H1 (cell line): ENCODE measurements around the gene TMEM134. TPM values are rescaled to one million over a fixed set of nuclear protein-coding genes. Genes with fewer than 3 reads are reported as not detected.

ENCODE experiments used
- JUN ChIP-seq: IDR thresholded peaks from 2 replicates; pipeline ENCODE4 v1.6.1; 2011; ENCODE audit warnings: low read depth, mild to moderate bottlenecking, improper control_type of control experiment, low read length
- polyA plus RNA-seq, 7 experiments: library from polyadenylated mRNA; depleted of rRNA in 3 of 7; stranded (reverse) in 5 of 7; unstranded in 2 of 7; fragments of >200 nt in 5 of 7; fragments of 200-250 nt in 2 of 7; gene quantifications; 1 replicate in 5 of 7; 2 replicates in 1 of 7; 4 replicates in 1 of 7; pipeline versions ENCODE4 v1.2.1 to v1.2.3, GENCODE V29; 2011 to 2013; ENCODE audit warnings: missing spikeins in 2 of 7, mixed read lengths in 2 of 7
- total RNA-seq: library from RNA; stranded (reverse); fragmentation: NEBNext Ultra II Directional; extraction: Animal tissue kit (Norgen Biotek cat#: 25700); gene quantifications from 2 replicates; pipeline ENCODE4 v1.2.1, GENCODE V29; 2021

The TMEM134 gene
- total and polyA plus RNA-seq, 2 of the 8 experiments (the other 6 are each of a cell fraction or from before 2014, with no cell fraction given): 32.4 to 229 TPM

DNA sequence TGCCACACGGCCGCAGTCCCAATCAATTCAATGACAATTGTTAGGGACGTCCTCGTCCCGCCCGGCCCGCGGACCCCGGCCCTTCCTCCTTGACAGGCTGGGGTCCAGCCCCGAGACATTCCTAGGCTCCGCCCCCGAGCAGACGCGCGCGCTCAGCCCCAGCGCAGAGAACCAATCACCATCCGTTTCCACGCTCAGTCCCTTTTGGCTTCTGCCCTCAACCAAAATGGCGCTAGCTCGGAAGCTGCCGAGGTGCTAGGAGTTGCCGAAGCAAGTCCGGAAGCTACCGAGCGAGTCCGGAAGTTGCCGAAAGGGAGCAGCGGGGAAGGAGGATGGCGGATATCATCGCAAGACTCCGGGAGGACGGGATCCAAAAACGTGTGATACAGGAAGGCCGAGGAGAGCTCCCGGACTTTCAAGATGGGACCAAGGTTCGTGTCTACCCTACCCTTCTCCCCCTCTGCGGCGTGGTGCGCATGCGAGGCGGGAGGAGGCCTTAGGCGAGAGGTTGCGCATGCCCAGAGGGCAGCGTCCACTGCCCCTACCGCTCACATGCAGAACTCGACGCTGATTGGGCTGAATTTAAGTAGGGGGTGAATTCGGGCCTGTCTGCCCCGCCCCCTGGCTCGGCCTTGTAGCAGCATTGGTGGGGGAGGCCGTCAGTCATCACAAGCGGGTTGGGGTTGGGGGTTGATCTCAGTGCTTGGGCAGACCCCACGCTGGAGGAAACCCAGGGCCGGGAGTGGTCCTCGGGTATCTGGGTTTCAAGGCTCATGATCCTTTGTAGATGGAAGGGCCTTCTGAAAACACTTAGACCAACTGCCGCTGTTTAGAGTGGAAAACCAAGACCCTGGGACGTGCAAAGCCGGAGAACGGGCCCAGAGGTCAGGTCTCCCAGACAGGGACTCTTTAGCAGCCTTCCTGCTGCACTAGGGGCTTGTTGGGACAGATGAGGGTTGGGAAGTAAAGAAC is 14.1 kb upstream of the TMEM134 start, which contains the start of gene AIP (continued):
- TF ChIP-seq JUN: no peak
